Endothelial cell (in vitro differentiated cells): ENCODE measurements around the gene TEX9. TPM values are rescaled to one million over a fixed set of nuclear protein-coding genes. Genes with fewer than 3 reads are reported as not detected.
A peak's percentile ranks its signal among the peaks of the same experiment; 100 is the strongest.
"Not testable (repeated sequence)": the region's sequence is repeated elsewhere in the genome, so short reads cannot be mapped to it uniquely, and the experiment has no call there.

Experiments
- DNase-seq: peaks from one replicate; pipeline ENCODE4 v3.0.0; 2021; ENCODE audit warnings: low spot score
- H3K27ac Mint-ChIP-seq: one replicate; pipeline ENCODE4 v1.8.0; 2021; ENCODE audit warnings: mixed read lengths, inconsistent platforms; ENCODE audit not compliant: unreplicated experiment
- H3K27me3 Mint-ChIP-seq: one replicate; pipeline ENCODE4 v1.8.0; 2021; ENCODE audit warnings: mild to moderate bottlenecking, moderate library complexity, mixed read lengths, inconsistent platforms; ENCODE audit not compliant: unreplicated experiment
- H3K36me3 Mint-ChIP-seq: one replicate; pipeline ENCODE4 v1.8.0; 2021; ENCODE audit warnings: mild to moderate bottlenecking, low read depth, mixed read lengths, inconsistent platforms; ENCODE audit not compliant: unreplicated experiment
- H3K4me1 Mint-ChIP-seq: one replicate; pipeline ENCODE4 v1.8.0; 2021; ENCODE audit warnings: mild to moderate bottlenecking, mixed read lengths, inconsistent platforms; ENCODE audit not compliant: unreplicated experiment
- H3K4me3 Mint-ChIP-seq: one replicate; pipeline ENCODE4 v1.8.0; 2021; ENCODE audit warnings: mild to moderate bottlenecking, mixed read lengths, inconsistent platforms; ENCODE audit not compliant: unreplicated experiment
- H3K9me3 Mint-ChIP-seq: one replicate; pipeline ENCODE4 v1.8.0; 2021; ENCODE audit warnings: mixed read lengths, inconsistent platforms; ENCODE audit not compliant: unreplicated experiment
- CTCF ChIP-seq: fragments of 200-600 bp; sonication (generic); IDR thresholded peaks from one replicate; pipeline ENCODE4 v1.5.0; 2021; ENCODE audit warnings: antibody characterized with exemption; ENCODE audit not compliant: unreplicated experiment
- long read RNA-seq: library from polyadenylated mRNA; unstranded; transcript quantifications from one replicate; pipeline ENCODE4 v2.0.0, GENCODE V29; 2020; ENCODE audit not compliant: unreplicated experiment
- total RNA-seq: library from RNA; stranded (reverse); fragmentation: NEBNext Ultra II Directional; extraction: Animal tissue kit (Norgen Biotek cat#: 25700); gene quantifications from one replicate; pipeline ENCODE4 v1.2.1, GENCODE V29; 2021; ENCODE audit not compliant: unreplicated experiment

Gene TEX9
- 12.8 TPM for total RNA-seq
- long read RNA-seq, partial matches to known transcripts = 4 of 4 reads
- long read RNA-seq, other reads (novel, unspliced or antisense) = 0 of 4 reads

DNA sequence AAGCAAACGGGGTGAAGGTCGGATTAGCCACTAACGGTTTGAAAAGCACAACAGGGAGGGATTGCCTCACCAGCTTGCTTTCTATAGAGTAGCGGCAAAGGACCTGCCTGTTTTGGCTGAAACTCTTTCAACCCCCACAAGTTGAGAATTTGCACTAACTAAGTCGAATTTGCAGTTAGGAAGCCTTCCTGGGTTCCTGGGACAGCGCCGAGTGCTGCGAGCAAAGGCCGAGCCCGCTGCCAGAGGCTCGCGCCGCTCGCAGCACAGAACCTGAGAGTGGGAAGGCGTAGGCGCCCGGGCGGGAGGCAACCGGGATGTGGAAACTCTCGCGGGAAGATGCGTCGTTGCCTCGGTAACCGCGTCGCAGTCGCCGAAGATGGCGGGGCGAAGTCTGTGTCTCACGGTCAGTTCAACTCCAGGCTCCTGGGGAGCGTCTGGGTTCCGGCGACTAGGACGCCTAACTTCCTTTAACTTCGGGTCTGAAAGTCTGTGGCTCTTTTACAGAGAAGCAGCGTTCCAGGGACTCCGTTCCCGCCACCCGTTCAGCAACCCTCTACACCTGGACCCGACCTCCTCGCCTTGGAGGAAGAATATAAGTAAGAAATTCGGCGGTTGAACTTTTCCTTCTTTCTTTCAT, at the start of gene TEX9:
Gene TEX9, plus strand, starts transcription at position 352 of the 637 bp plus-strand sequence. Its CDS starts 25 bp downstream, at position 377.
- H3K4me3 Mint-ChIP-seq = peak within 1 kb of the TSS; percentile 95
- DNase-seq = peak; percentile 84
- peaks cover 2% of the 10 kb centered on the region for H3K27me3 Mint-ChIP-seq

GRCh38 chr15:56316561-56316960, 48.7 kb upstream of the TEX9 start:
- not testable (repeated sequence) for DNase-seq, H3K27ac Mint-ChIP-seq, H3K27me3 Mint-ChIP-seq, H3K4me1 Mint-ChIP-seq, H3K4me3 Mint-ChIP-seq, H3K36me3 Mint-ChIP-seq, H3K9me3 Mint-ChIP-seq

More for the DNA sequence above, at the start of gene TEX9:
- no peak for TF ChIP-seq CTCF
- Mint-ChIP-seq H3K36me3 (no peaks in the 10 kb centered on the region), H3K4me1 (peaks cover 6% of the 10 kb centered on the region), H3K27ac (peak within 1 kb of the TSS; percentile 81), H3K9me3 (peaks cover 4% of the 10 kb centered on the region)

DNA sequence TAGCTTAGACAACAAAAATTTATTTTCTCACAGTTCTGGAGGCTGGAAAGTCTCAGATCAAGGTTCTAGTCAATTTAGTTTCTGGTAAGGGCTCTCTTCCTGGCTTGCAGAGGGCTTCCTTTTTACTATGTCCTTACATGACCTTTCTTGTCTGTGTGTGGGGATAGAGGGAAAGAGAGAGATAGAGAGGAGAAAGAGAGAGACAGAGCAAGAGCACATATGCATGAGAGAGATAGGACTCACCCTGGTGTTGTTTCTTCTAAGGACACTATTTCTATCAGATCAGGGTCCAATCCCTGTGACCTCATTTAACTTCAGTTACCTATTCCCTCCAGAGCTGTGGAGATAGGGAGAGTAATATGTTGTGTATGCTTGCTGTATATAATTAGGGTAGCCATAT, 44.9 kb upstream of the TEX9 start:
- TF ChIP-seq CTCF = no peak
- no peak overlapping the region for H3K27ac Mint-ChIP-seq
- peaks cover 5% of the 10 kb centered on the region for H3K9me3 Mint-ChIP-seq
- H3K4me3 Mint-ChIP-seq = no peak overlapping the region
- no peaks in the 10 kb centered on the region for H3K27me3 Mint-ChIP-seq
- H3K4me1 Mint-ChIP-seq = peaks cover 16% of the 10 kb centered on the region
- DNase-seq = no peak
- peaks cover 4% of the 10 kb centered on the region for H3K36me3 Mint-ChIP-seq

- DNase-seq = no peak
- H3K27ac Mint-ChIP-seq = no peak overlapping the region
- peaks cover 5% of the 10 kb centered on the region for H3K9me3 Mint-ChIP-seq
- peaks cover 4% of the 10 kb centered on the region for H3K36me3 Mint-ChIP-seq
- no peak overlapping the region for H3K4me3 Mint-ChIP-seq
- no peaks in the 10 kb centered on the region for H3K27me3 Mint-ChIP-seq
- peaks cover 16% of the 10 kb centered on the region for H3K4me1 Mint-ChIP-seq
- TF ChIP-seq CTCF = no peak
Observed at GRCh38 chr15:56320861-56321260, 44.4 kb upstream of the TEX9 start.

DNA sequence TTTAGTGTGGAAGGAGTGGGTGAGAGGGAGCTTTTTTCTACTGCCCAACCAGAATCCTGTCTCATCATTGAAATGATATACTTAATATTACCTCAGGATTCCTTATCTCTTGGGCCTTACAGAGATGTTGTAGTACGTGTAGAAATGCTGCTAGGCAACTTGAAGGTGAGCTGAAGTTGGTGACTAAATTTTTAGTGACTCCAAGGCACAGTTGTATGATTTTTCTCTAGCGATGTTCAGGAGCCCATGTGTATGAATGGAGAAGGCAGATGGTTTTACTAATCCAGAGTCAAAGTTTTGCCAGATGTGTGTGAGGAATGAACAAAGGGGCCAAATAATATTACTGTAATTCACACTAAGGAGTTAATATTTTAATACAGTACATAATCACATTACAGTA, 42.8 kb upstream of the TEX9 start:
- DNase-seq = no peak
- H3K4me1 Mint-ChIP-seq = peaks cover 16% of the 10 kb centered on the region
- no peak overlapping the region for H3K4me3 Mint-ChIP-seq
- H3K36me3 Mint-ChIP-seq = peaks cover under 1% of the 10 kb centered on the region
- no peak for TF ChIP-seq CTCF
- peaks cover under 1% of the 10 kb centered on the region for H3K9me3 Mint-ChIP-seq
- H3K27me3 Mint-ChIP-seq = no peaks in the 10 kb centered on the region
- peak overlapping the region; percentile 22 for H3K27ac Mint-ChIP-seq
